Nephron progenitor cell (in vitro differentiated cells): ENCODE data around the gene MTRR.

ENCODE experiments used
- DNase-seq: peaks from one replicate; pipeline ENCODE4 v3.0.0; 2021
- H3K27ac Mint-ChIP-seq: 2 replicates; pipeline ENCODE4 v1.8.0; 2021; ENCODE audit warnings: mild to moderate bottlenecking, moderate library complexity, mixed read lengths
- H3K27me3 Mint-ChIP-seq: 2 replicates; pipeline ENCODE4 v1.8.0; 2021; ENCODE audit warnings: mild to moderate bottlenecking, low read depth, mixed read lengths; ENCODE audit not compliant: poor library complexity
- H3K36me3 Mint-ChIP-seq: 2 replicates; pipeline ENCODE4 v1.8.0; 2021; ENCODE audit warnings: low read depth, mixed read lengths
- H3K4me1 Mint-ChIP-seq: 2 replicates; pipeline ENCODE4 v1.8.0; 2021; ENCODE audit warnings: mixed read lengths
- H3K4me3 Mint-ChIP-seq: 2 replicates; pipeline ENCODE4 v1.8.0; 2021; ENCODE audit warnings: mild to moderate bottlenecking, moderate library complexity, mixed read lengths
- H3K9me3 Mint-ChIP-seq: 2 replicates; pipeline ENCODE4 v1.8.0; 2021; ENCODE audit warnings: mild to moderate bottlenecking, moderate library complexity, mixed read lengths
- CTCF ChIP-seq: fragments of 200-600 bp; sonication (generic); IDR thresholded peaks from 2 replicates; pipeline ENCODE4 v1.5.0; 2021; ENCODE audit warnings: antibody characterized with exemption

The MTRR gene

DNA sequence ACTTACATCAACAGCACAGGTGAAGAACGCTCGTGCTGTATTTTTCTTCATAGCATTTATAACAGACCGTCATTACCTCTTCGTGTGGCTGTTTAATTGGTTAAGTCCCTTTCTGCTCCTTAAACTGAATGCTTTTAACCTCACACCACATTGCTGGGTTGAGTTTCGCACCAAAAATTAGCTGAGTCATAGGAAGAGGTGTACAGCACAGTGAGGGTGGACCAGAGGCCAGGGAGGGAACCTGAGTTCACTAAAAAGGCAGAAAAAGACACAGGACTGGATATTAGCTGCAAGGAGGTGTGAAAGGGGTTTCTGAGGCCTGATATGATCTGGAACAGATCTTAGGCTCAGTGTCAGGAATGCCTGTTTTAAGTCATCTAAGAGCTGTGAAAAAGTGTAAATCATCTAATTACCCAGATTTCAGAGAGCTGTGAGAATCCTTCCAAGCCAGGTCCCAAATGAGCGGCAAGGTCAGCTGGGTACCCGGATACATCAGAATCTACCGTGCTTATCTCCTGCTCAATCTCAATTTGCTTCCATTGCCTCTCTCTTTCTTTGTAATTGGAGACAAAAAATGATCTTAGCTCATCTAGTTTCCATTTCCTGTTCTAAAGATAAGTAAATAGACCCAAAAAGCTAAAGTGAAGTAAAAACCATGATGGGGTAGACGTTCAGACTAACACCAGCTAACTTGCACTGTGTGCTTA, 10.9 kb upstream of the MTRR start:
- no peaks in the 10 kb centered on the region for H3K27me3 Mint-ChIP-seq
- H3K9me3 Mint-ChIP-seq: peaks cover 20% of the 10 kb centered on the region
- H3K4me3 Mint-ChIP-seq: no peak overlapping the region
- peaks cover 11% of the 10 kb centered on the region for H3K4me1 Mint-ChIP-seq
- no peak for TF ChIP-seq CTCF
- H3K27ac Mint-ChIP-seq: peak overlapping the region; percentile 91
- no peak for DNase-seq
- peaks cover 45% of the 10 kb centered on the region for H3K36me3 Mint-ChIP-seq

GRCh38 chr5:7866196-7866595, 2.8 kb upstream of the MTRR start:
- no peak overlapping the region for H3K4me3 Mint-ChIP-seq
- TF ChIP-seq CTCF: no peak
- no peaks in the 10 kb centered on the region for H3K9me3 Mint-ChIP-seq
- H3K36me3 Mint-ChIP-seq: peaks cover 40% of the 10 kb centered on the region
- no peak overlapping the region for H3K27ac Mint-ChIP-seq
- no peaks in the 10 kb centered on the region for H3K27me3 Mint-ChIP-seq
- no peak for DNase-seq
- H3K4me1 Mint-ChIP-seq: peaks cover 35% of the 10 kb centered on the region

DNA sequence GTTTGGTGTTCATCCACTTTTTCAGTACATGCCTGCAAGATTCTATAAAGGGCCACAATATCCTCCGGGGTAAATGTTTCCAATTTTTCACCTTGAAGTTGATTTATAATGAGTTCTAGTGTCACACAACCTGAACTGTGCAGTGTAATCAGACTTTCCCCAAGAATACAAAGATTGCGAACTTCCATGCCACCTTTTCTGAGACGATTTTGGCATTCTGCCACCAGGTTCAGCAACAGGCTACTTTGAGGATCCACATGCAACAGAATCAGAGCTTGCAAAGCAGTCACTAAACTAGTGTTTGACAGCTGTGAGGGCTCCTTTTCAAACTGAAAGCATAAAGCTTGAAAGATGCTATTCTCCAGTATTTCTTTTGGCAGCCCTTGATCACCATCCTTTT, 1.7 kb upstream of the MTRR start:
- H3K4me1 Mint-ChIP-seq: peaks cover 36% of the 10 kb centered on the region
- no peaks in the 10 kb centered on the region for H3K9me3 Mint-ChIP-seq
- DNase-seq: no peak
- peaks cover 33% of the 10 kb centered on the region for H3K36me3 Mint-ChIP-seq
- no peak for TF ChIP-seq CTCF
- H3K27me3 Mint-ChIP-seq: no peaks in the 10 kb centered on the region
- no peak overlapping the region for H3K27ac Mint-ChIP-seq
- H3K4me3 Mint-ChIP-seq: peak overlapping the region; percentile 94

DNA sequence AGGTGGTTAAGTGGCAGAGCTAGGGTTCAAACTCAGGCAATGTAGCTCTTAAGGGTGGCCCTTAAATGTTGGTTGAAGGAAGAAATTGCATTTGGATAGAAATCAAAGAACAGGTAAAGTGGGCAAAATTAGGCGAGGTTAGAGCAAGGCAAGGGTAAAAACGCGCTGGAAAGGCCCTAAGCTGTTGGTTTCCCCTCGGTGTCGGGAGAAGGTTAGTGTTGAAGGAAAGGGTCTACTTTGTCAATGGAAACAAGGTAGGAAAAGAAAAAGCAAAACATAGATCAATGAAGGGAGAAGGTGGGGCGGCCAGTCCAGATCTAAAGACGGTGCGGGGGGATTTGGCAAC, 548 bp upstream of the MTRR start:
- TF ChIP-seq CTCF: no peak
- no peaks in the 10 kb centered on the region for H3K9me3 Mint-ChIP-seq
- DNase-seq: no peak
- peaks cover 40% of the 10 kb centered on the region for H3K4me1 Mint-ChIP-seq
- H3K36me3 Mint-ChIP-seq: peaks cover 28% of the 10 kb centered on the region
- peak overlapping the region; percentile 94 for H3K4me3 Mint-ChIP-seq
- peak overlapping the region; percentile 35 for H3K27ac Mint-ChIP-seq
- no peaks in the 10 kb centered on the region for H3K27me3 Mint-ChIP-seq

GRCh38 chr5:7869474-7870136, 657 bp downstream of the MTRR start:
- Mint-ChIP-seq H3K36me3 (peaks cover 30% of the 10 kb centered on the region), H3K9me3 (no peaks in the 10 kb centered on the region), H3K27ac (peak overlapping the region; percentile 43), H3K4me3 (peak overlapping the region; percentile 94), H3K27me3 (no peaks in the 10 kb centered on the region), H3K4me1 (peaks cover 40% of the 10 kb centered on the region)
- TF ChIP-seq CTCF: no peak
- DNase-seq: no peak

DNA sequence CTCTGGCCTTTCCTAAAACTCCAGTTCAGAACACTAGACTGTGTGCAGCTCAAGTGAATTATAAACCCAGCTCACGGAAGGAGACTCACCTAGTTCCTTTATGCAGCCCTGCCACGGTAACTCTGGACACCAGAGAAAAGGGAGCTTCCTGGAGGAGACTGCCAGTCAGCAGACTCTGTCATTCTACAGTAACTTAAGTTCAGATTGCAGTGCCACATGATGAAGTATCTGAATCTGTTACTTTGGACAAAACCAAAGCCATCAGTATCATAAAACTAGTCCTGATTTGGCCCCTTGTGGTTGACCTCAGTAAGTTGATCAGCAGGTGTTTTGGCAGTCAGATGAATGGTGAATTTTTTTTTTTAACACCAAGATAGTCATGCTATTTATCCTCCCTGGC, 2.7 kb downstream of the MTRR start:
- H3K4me1 Mint-ChIP-seq: peaks cover 40% of the 10 kb centered on the region
- no peaks in the 10 kb centered on the region for H3K27me3 Mint-ChIP-seq
- no peak for TF ChIP-seq CTCF
- H3K36me3 Mint-ChIP-seq: peaks cover 25% of the 10 kb centered on the region
- H3K27ac Mint-ChIP-seq: no peak overlapping the region
- no peaks in the 10 kb centered on the region for H3K9me3 Mint-ChIP-seq
- DNase-seq: no peak
- peak overlapping the region; percentile 7 for H3K4me3 Mint-ChIP-seq
